ENCODE measurements around the gene SMAD6.

DNA sequence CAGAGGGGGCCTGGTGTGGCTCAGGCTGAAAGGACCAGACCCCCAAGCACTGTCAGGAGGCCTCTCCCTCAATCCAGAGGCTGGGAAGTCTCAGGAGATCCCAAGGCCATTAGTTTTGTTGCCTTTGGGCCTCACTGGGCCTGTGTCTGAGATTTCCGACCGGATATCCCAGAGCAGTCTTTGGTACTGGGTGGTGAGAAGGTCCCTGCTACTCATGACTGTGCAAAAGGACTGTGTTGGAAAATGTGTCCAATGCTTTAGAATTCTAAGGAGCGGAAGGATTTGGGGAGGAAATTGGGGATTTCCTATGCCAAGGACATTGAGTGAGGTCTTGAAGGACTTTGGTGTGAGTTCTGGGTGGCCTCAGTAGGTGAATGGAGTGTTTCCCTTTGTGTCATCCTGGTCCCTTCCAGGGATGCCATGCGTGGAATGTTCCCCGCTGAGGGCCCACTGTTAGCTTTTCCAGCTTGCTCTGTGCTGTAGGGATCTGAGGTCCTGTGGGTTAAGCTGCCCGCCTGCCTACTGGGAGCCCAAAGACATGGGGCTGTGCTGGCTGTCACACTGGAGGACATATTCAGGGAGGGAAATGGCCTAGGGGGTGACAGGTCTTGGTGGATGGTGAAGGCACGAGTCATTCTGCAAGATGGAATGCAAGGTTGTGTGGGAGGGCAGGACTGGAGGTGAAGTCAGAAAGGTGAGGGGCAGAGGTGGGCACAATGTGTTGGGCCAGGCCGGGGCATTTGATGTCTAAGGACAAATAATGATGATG lies 16.4 kb downstream of the SMAD6 start:
- TF ChIP-seq POLR2A (IDR thresholded peaks at IDR 0.05; ENCODE audit: extremely low read depth, insufficient read length): no peak
- TF ChIP-seq, protein P1, sequence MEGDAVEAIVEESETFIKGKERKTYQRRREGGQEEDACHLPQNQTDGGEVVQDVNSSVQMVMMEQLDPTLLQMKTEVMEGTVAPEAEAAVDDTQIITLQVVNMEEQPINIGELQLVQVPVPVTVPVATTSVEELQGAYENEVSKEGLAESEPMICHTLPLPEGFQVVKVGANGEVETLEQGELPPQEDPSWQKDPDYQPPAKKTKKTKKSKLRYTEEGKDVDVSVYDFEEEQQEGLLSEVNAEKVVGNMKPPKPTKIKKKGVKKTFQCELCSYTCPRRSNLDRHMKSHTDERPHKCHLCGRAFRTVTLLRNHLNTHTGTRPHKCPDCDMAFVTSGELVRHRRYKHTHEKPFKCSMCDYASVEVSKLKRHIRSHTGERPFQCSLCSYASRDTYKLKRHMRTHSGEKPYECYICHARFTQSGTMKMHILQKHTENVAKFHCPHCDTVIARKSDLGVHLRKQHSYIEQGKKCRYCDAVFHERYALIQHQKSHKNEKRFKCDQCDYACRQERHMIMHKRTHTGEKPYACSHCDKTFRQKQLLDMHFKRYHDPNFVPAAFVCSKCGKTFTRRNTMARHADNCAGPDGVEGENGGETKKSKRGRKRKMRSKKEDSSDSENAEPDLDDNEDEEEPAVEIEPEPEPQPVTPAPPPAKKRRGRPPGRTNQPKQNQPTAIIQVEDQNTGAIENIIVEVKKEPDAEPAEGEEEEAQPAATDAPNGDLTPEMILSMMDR (IDR thresholded peaks at IDR 0.05; ENCODE audit: low read depth, low read length): no peak
- TF ChIP-seq, protein P2, sequence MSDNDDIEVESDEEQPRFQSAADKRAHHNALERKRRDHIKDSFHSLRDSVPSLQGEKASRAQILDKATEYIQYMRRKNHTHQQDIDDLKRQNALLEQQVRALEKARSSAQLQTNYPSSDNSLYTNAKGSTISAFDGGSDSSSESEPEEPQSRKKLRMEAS (IDR thresholded peaks at IDR 0.05; ENCODE audit: low read depth, low read length): no peak
- TF ChIP-seq MYC (IDR thresholded peaks at IDR 0.05; ENCODE audit: low read depth, low read length): no peak
